ENCODE data around the gene ZNF428. TPM values are rescaled to one million over a fixed set of nuclear protein-coding genes. Genes with fewer than 3 reads are reported as not detected.

Gene ZNF428
- total RNA-seq, 1 experiment from 2014 or later: 125 TPM

Other genes with a start within 250 kb of the ZNF428 start
- gene TEX101, start 204.7 kb downstream of the ZNF428 start, total RNA-seq (2014; rRNA removed; shearing (Covaris generic); ENCODE audit: low replicate concordance): not detected in 2 replicates
- gene LYPD3, start 154.0 kb downstream of the ZNF428 start, total RNA-seq (2014; rRNA removed; shearing (Covaris generic); ENCODE audit: low replicate concordance): 0.78 and 2.6 TPM in 2 replicates
- gene PHLDB3, start 114.9 kb downstream of the ZNF428 start, total RNA-seq (2014; rRNA removed; shearing (Covaris generic); ENCODE audit: low replicate concordance): 36.3 and 38.9 TPM in 2 replicates
- 206 and 293 TPM in 2 replicates for gene ETHE1, start 92.4 kb downstream of the ZNF428 start, total RNA-seq (2014; rRNA removed; shearing (Covaris generic); ENCODE audit: low replicate concordance)
- not detected in 2 replicates for gene ZNF575, start 86.4 kb downstream of the ZNF428 start, total RNA-seq (2014; rRNA removed; shearing (Covaris generic); ENCODE audit: low replicate concordance)
- gene XRCC1, start 44.1 kb downstream of the ZNF428 start, total RNA-seq (2014; rRNA removed; shearing (Covaris generic); ENCODE audit: low replicate concordance): 53.5 and 73.0 TPM in 2 replicates
- 1.7 TPM in 1 of 2 replicates, not detected in the other for gene PINLYP, start 43.8 kb downstream of the ZNF428 start, total RNA-seq (2014; rRNA removed; shearing (Covaris generic); ENCODE audit: low replicate concordance)
- 17.3 and 42.1 TPM in 2 replicates for gene IRGQ, start 23.5 kb downstream of the ZNF428 start, total RNA-seq (2014; rRNA removed; shearing (Covaris generic); ENCODE audit: low replicate concordance)
- 43.9 and 55.1 TPM in 2 replicates for gene ZNF576, start 23.0 kb downstream of the ZNF428 start, total RNA-seq (2014; rRNA removed; shearing (Covaris generic); ENCODE audit: low replicate concordance)
- gene SRRM5, start 7.5 kb downstream of the ZNF428 start, total RNA-seq (2014; rRNA removed; shearing (Covaris generic); ENCODE audit: low replicate concordance): not detected in 2 replicates
- 15.0 and 16.7 TPM in 2 replicates for gene CADM4, start 20.2 kb upstream of the ZNF428 start, total RNA-seq (2014; rRNA removed; shearing (Covaris generic); ENCODE audit: low replicate concordance)
- 43.4 and 82.3 TPM in 2 replicates for gene PLAUR, start 50.5 kb upstream of the ZNF428 start, total RNA-seq (2014; rRNA removed; shearing (Covaris generic); ENCODE audit: low replicate concordance)
- gene IRGC, start 96.4 kb upstream of the ZNF428 start, total RNA-seq (2014; rRNA removed; shearing (Covaris generic); ENCODE audit: low replicate concordance): not detected in 2 replicates
- 23.4 and 35.9 TPM in 2 replicates for gene SMG9, start 135.3 kb upstream of the ZNF428 start, total RNA-seq (2014; rRNA removed; shearing (Covaris generic); ENCODE audit: low replicate concordance)
- 10.7 and 15.4 TPM in 2 replicates for gene KCNN4, start 161.3 kb upstream of the ZNF428 start, total RNA-seq (2014; rRNA removed; shearing (Covaris generic); ENCODE audit: low replicate concordance)
- 9.5 TPM in 1 of 2 replicates, not detected in the other for gene LYPD5, start 182.8 kb upstream of the ZNF428 start, total RNA-seq (2014; rRNA removed; shearing (Covaris generic); ENCODE audit: low replicate concordance)
- 3.4 and 3.6 TPM in 2 replicates for gene ZNF283, start 207.7 kb upstream of the ZNF428 start, total RNA-seq (2014; rRNA removed; shearing (Covaris generic); ENCODE audit: low replicate concordance)